Left ventricle myocardium inferior (tissue), 1 donor: ENCODE measurements around the gene KLK1. TPM values are rescaled to one million over a fixed set of nuclear protein-coding genes. Genes with fewer than 3 reads are reported as not detected.

Source experiments
- DNase-seq: peaks from one replicate; pipeline ENCODE4 v3.0.0-alpha.2; 2020
- H3K27ac ChIP-seq: fragments of 200-600 bp; replicated peaks from 2 replicates; pipeline ENCODE4 v1.8.0; 2021
- H3K27me3 ChIP-seq: fragments of 200-600 bp; 2 replicates; pipeline ENCODE4 v1.8.0; 2021; ENCODE audit warnings: low read depth
- H3K36me3 ChIP-seq: fragments of 200-600 bp; 2 replicates; pipeline ENCODE4 v1.8.0; 2021
- H3K4me1 ChIP-seq: fragments of 200-600 bp; 2 replicates; pipeline ENCODE4 v1.8.0; 2021
- H3K4me3 ChIP-seq: fragments of 200-600 bp; 2 replicates; pipeline ENCODE4 v1.8.0; 2021; ENCODE audit warnings: mild to moderate bottlenecking, moderate library complexity
- H3K9me3 ChIP-seq: fragments of 200-600 bp; replicated peaks from 2 replicates; pipeline ENCODE4 v1.8.0; 2021
- CTCF ChIP-seq: fragments of 200-600 bp; IDR thresholded peaks from 2 replicates; pipeline ENCODE4 v1.8.0; 2021; ENCODE audit warnings: antibody characterized with exemption, mild to moderate bottlenecking, borderline replicate concordance
- intact Hi-C: fragments of 100-400 bp; cut with micrococcal nuclease; formaldehyde crosslinking; loops from one replicate; pipeline ENCODE4 v1.11.0; 2022
- total RNA-seq: library from RNA; stranded (reverse); fragmentation: NEBNext Ultra II Directional; extraction: Animal tissue kit (Norgen Biotek cat#: 25700); gene quantifications from one replicate; pipeline ENCODE4 v1.2.1, GENCODE V29; 2021
- donor health status: DM: no; HTN: yes; CAD: no; lungs with severe emphysema.

The KLK1 gene
- total RNA-seq, 1 donor from 2014 or later, result 0.41 TPM

- Histone ChIP-seq H3K4me1 (peaks cover 27% of the 10 kb centered on the region), H3K36me3 (peaks cover 37% of the 10 kb centered on the region), H3K27me3 (no peaks in the 10 kb centered on the region), H3K9me3 (no peaks in the 10 kb centered on the region), H3K27ac (no peak overlapping the region), H3K4me3 (no peak overlapping the region)
- DNase-seq, result no peak
- intact Hi-C loops, result no loop called here
- no peak for TF ChIP-seq CTCF
Observed at GRCh38 chr19:50801107-50801506, 22.5 kb downstream of the KLK1 start.

GRCh38 chr19:50799547-50799851, 24.1 kb downstream of the KLK1 start:
- intact Hi-C loops, result no loop called here
- no peak for DNase-seq
- Histone ChIP-seq H3K9me3 (no peaks in the 10 kb centered on the region), H3K27me3 (no peaks in the 10 kb centered on the region), H3K36me3 (peaks cover 37% of the 10 kb centered on the region), H3K27ac (no peak overlapping the region), H3K4me1 (peaks cover 22% of the 10 kb centered on the region), H3K4me3 (no peak overlapping the region)
- no peak for TF ChIP-seq CTCF

GRCh38 chr19:50798659-50799546, 24.7 kb downstream of the KLK1 start:
- DNase-seq, result no peak
- H3K4me3 ChIP-seq, result no peak overlapping the region
- peaks cover 17% of the 10 kb centered on the region for H3K4me1 ChIP-seq
- peaks cover 37% of the 10 kb centered on the region for H3K36me3 ChIP-seq
- intact Hi-C loops, result no loop called here
- TF ChIP-seq CTCF, result no peak
- H3K27ac ChIP-seq, result no peak overlapping the region
- no peaks in the 10 kb centered on the region for H3K27me3 ChIP-seq
- no peaks in the 10 kb centered on the region for H3K9me3 ChIP-seq

- Histone ChIP-seq H3K27me3 (no peaks in the 10 kb centered on the region), H3K9me3 (no peaks in the 10 kb centered on the region), H3K27ac (no peak overlapping the region), H3K36me3 (peaks cover 37% of the 10 kb centered on the region), H3K4me1 (peaks cover 8% of the 10 kb centered on the region), H3K4me3 (no peak overlapping the region)
- intact Hi-C loops, result no loop called here
- no peak for TF ChIP-seq CTCF
- DNase-seq, result no peak
Observed at GRCh38 chr19:50797781-50798658, 25.6 kb downstream of the KLK1 start.

- Histone ChIP-seq H3K4me3 (no peak overlapping the region), H3K9me3 (no peaks in the 10 kb centered on the region), H3K27ac (no peak overlapping the region), H3K4me1 (peaks cover 2% of the 10 kb centered on the region), H3K36me3 (peaks cover 37% of the 10 kb centered on the region), H3K27me3 (peaks cover under 1% of the 10 kb centered on the region)
- DNase-seq, result no peak
- intact Hi-C loops, result no loop called here
- TF ChIP-seq CTCF, result no peak
Observed at GRCh38 chr19:50797429-50797780, 26.2 kb downstream of the KLK1 start.
